ENCODE measurements around the gene PDE4D.
A peak's percentile ranks its signal among the peaks of the same experiment; 100 is the strongest.
"Not testable (repeated sequence)": the region's sequence is repeated elsewhere in the genome, so short reads cannot be mapped to it uniquely, and the experiment has no call there.

PDE4D gene

DNA sequence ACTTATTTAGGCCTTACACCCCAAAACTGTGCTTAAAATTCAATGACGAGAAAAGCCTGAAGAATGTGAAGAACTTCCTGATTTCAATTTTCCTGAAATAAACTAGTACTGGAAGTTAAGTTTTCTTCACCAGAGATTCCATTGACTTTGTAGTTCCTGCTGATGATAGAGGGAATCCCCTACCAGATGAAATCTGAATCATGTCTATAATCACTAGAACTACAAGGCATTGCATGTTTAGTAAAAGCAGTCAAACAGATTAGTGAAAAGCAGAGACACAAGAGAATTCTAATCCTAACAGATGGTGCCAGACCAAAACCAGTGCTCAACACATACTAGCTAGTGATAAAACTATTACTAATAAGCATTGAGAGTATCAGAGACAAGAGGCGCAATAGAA, 130.0 kb downstream of the PDE4D start:
- TF ChIP-seq LEF1 (IDR thresholded peaks at IDR 0.05; ENCODE audit: borderline replicate concordance) (no peak), SUZ12 (IDR thresholded peaks at IDR 0.05) (no peak), ZNF384 (IDR thresholded peaks at IDR 0.05) (no peak), HDGF (IDR thresholded peaks at IDR 0.05; ENCODE audit: borderline replicate concordance) (no peak), ELF4 (IDR thresholded peaks at IDR 0.05) (no peak)
- ChIA-PET POLR2A (no interaction called here), CTCF (interaction anchor here (0.5 kb wide), 1 partner anchor 455 kb away, joined by 4 read pairs; no protein-coding TSS in a partner anchor)
- DNase-seq (ENCODE audit: extremely low spot score), result no peak

- POLR2A ChIA-PET; DNase-seq (ENCODE audit: extremely low spot score); CTCF ChIA-PET: not testable (repeated sequence)
Observed at GRCh38 chr5:59762232-59762631, 131.3 kb downstream of the PDE4D start.

- DNase-seq (ENCODE audit: extremely low spot score), result no peak
- POLR2A ChIA-PET, result no interaction called here
- CTCF ChIA-PET, result no interaction called here
- TF ChIP-seq FOXM1 (IDR thresholded peaks at IDR 0.05; ENCODE audit: borderline replicate concordance) (no peak), L3MBTL2 (conservative IDR thresholded peaks at IDR 0.05) (no peak), TARDBP (IDR thresholded peaks at IDR 0.05) (no peak), NFRKB (IDR thresholded peaks at IDR 0.05) (no peak)
Observed at GRCh38 chr5:59760785-59761348, 132.7 kb downstream of the PDE4D start.

GRCh38 chr5:59759600-59760351, 133.8 kb downstream of the PDE4D start:
- DNase-seq (ENCODE audit: extremely low spot score), result peak; percentile 25
- CTCF ChIA-PET, result no interaction called here
- TF ChIP-seq, protein P1, sequence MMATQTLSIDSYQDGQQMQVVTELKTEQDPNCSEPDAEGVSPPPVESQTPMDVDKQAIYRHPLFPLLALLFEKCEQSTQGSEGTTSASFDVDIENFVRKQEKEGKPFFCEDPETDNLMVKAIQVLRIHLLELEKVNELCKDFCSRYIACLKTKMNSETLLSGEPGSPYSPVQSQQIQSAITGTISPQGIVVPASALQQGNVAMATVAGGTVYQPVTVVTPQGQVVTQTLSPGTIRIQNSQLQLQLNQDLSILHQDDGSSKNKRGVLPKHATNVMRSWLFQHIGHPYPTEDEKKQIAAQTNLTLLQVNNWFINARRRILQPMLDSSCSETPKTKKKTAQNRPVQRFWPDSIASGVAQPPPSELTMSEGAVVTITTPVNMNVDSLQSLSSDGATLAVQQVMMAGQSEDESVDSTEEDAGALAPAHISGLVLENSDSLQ (IDR thresholded peaks at IDR 0.05), result peak; percentile 40; the same call in 1 of the 2 replicates
- TF ChIP-seq BHLHE40 (IDR thresholded peaks at IDR 0.05; ENCODE audit: borderline replicate concordance), result no peak
- POLR2A ChIA-PET, result no interaction called here

DNA sequence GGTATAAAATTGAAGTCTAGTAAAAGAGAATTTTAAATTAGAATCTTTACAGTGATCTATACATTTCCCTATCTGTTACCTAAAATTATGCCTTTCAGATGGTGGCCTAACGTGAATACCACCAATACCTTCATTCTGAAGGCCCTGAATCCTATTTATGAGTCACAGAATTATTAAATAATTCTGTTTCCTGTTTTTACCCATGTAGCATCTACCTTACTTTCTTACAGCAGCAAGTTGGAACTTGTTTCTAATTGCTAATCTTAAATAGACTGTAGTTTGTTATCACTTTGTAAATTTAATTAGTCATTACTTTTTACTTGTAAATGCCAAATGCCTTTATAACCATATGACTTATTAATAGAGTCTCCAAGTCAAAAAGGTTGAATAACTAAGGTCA, 135.0 kb downstream of the PDE4D start:
- ChIA-PET POLR2A (interaction anchor here (1.0 kb wide), 1 partner anchor 10 kb away, joined by 4 read pairs; no protein-coding TSS in a partner anchor), CTCF (no interaction called here)
- no peak for TF ChIP-seq ZNF384 (IDR thresholded peaks at IDR 0.05)
- TF ChIP-seq FOXK2 (IDR thresholded peaks at IDR 0.05), result no peak
- no peak for TF ChIP-seq BHLHE40 (IDR thresholded peaks at IDR 0.05; ENCODE audit: borderline replicate concordance)
- TF ChIP-seq ELF4 (IDR thresholded peaks at IDR 0.05), result no peak
- no peak for TF ChIP-seq NFRKB (IDR thresholded peaks at IDR 0.05)
- TF ChIP-seq HDGF (IDR thresholded peaks at IDR 0.05; ENCODE audit: borderline replicate concordance), result no peak
- TF ChIP-seq FOXM1 (IDR thresholded peaks at IDR 0.05; ENCODE audit: borderline replicate concordance), result no peak
- TF ChIP-seq LEF1 (IDR thresholded peaks at IDR 0.05; ENCODE audit: borderline replicate concordance), result no peak
- TF ChIP-seq, protein P1 (IDR thresholded peaks at IDR 0.05), result no peak
- no peak for TF ChIP-seq SUZ12 (IDR thresholded peaks at IDR 0.05)
- TF ChIP-seq ARNT (IDR thresholded peaks at IDR 0.05), result no peak
- TF ChIP-seq TARDBP (IDR thresholded peaks at IDR 0.05), result no peak
- TF ChIP-seq SP1 (IDR thresholded peaks at IDR 0.05), result no peak
- TF ChIP-seq L3MBTL2 (conservative IDR thresholded peaks at IDR 0.05), result no peak
- TF ChIP-seq FOXA1 (IDR thresholded peaks at IDR 0.05), result no peak
- no peak for DNase-seq (ENCODE audit: extremely low spot score)

GRCh38 chr5:59757442-59757841, 136.1 kb downstream of the PDE4D start:
- no peak for TF ChIP-seq LEF1 (IDR thresholded peaks at IDR 0.05; ENCODE audit: borderline replicate concordance)
- TF ChIP-seq FOXK2 (IDR thresholded peaks at IDR 0.05), result no peak
- no peak for TF ChIP-seq CTBP1 (IDR thresholded peaks at IDR 0.05; ENCODE audit: borderline replicate concordance)
- TF ChIP-seq, protein P1 (IDR thresholded peaks at IDR 0.05), result no peak
- no peak for TF ChIP-seq SP1 (IDR thresholded peaks at IDR 0.05)
- no peak for TF ChIP-seq BHLHE40 (IDR thresholded peaks at IDR 0.05; ENCODE audit: borderline replicate concordance)
- no peak for TF ChIP-seq FOXM1 (IDR thresholded peaks at IDR 0.05; ENCODE audit: borderline replicate concordance)
- TF ChIP-seq TARDBP (IDR thresholded peaks at IDR 0.05), result no peak
- TF ChIP-seq SUZ12 (IDR thresholded peaks at IDR 0.05), result no peak
- no peak for TF ChIP-seq FOXA1 (IDR thresholded peaks at IDR 0.05)
- TF ChIP-seq NFRKB (IDR thresholded peaks at IDR 0.05), result no peak
- no peak for TF ChIP-seq L3MBTL2 (conservative IDR thresholded peaks at IDR 0.05)
- no peak for TF ChIP-seq HDGF (IDR thresholded peaks at IDR 0.05; ENCODE audit: borderline replicate concordance)
- TF ChIP-seq ZNF384 (IDR thresholded peaks at IDR 0.05), result no peak
- TF ChIP-seq ELF4 (IDR thresholded peaks at IDR 0.05), result no peak
- TF ChIP-seq ARNT (IDR thresholded peaks at IDR 0.05), result no peak
- ChIA-PET CTCF (no interaction called here), POLR2A (interaction anchor here (1.0 kb wide), 1 partner anchor 11 kb away, joined by 4 read pairs; no protein-coding TSS in a partner anchor)
- no peak for DNase-seq (ENCODE audit: extremely low spot score)

Data from HEK293T (cell line).